ENCODE measurements around the gene RNF13.

The RNF13 gene

DNA sequence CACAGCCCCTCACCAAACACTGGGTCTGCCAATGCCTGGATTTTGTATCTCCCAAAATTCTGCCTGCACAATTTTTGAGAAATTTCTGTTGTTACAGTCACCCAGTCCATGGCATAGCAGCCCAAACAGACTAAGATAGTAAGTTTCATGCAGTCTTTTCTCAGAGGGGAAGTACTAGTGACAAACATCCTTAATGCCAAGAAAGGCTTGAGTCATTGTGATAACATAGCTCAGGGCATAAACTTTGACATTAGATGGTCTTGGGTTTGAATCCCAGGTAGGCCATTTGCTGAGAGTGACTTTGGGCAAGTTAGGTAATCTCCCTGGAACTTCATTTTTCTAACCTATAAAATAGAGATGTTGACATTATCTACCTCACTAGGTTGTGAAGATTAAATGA lies 193.8 kb downstream of the RNF13 start:
- TF ChIP-seq NFIC (IDR thresholded peaks at IDR 0.05) (no peak), CREB1 (IDR thresholded peaks at IDR 0.05; ENCODE audit: low read depth) (no peak), REST (IDR thresholded peaks at IDR 0.05; ENCODE audit: low read depth) (no peak), MAX (IDR thresholded peaks at IDR 0.05) (no peak), TEAD4 (IDR thresholded peaks at IDR 0.05) (no peak), EGR1 (IDR thresholded peaks at IDR 0.05) (no peak), ZBTB7A (IDR thresholded peaks at IDR 0.05; ENCODE audit: low read depth) (no peak), YY1 (IDR thresholded peaks at IDR 0.05; ENCODE audit: low read depth) (no peak), EP300 (IDR thresholded peaks at IDR 0.05; ENCODE audit: borderline replicate concordance) (no peak), TAF1 (IDR thresholded peaks at IDR 0.05; ENCODE audit: low read depth) (no peak)
